H1 (cell line): ENCODE results near the gene BIRC5. TPM values are rescaled to one million over a fixed set of nuclear protein-coding genes. Genes with fewer than 3 reads are reported as not detected.
A peak's percentile ranks its signal among the peaks of the same experiment; 100 is the strongest.

Experiments
- ATF2 ChIP-seq: IDR thresholded peaks from 2 replicates; pipeline ENCODE4 v1.6.1; 2012; ENCODE audit warnings: low read length, inconsistent platforms
- JUND ChIP-seq: IDR thresholded peaks from 2 replicates; pipeline ENCODE4 v1.6.1; 2011; ENCODE audit warnings: mild to moderate bottlenecking, improper control_type of control experiment, low read length
- NANOG ChIP-seq: IDR thresholded peaks from 2 replicates; pipeline ENCODE4 v1.6.1; 2011; ENCODE audit warnings: low read length, low read depth, mild to moderate bottlenecking, inconsistent platforms; ENCODE audit not compliant: insufficient read depth, poor library complexity, severe bottlenecking
- TAF1 ChIP-seq: IDR thresholded peaks from 2 replicates; pipeline ENCODE4 v1.6.1; 2011; ENCODE audit warnings: mild to moderate bottlenecking, low read depth, low read length
- polyA plus RNA-seq, 7 experiments: library from polyadenylated mRNA; depleted of rRNA in 3 of 7; stranded (reverse) in 5 of 7; unstranded in 2 of 7; fragments of >200 nt in 5 of 7; fragments of 200-250 nt in 2 of 7; gene quantifications; 1 replicate in 5 of 7; 2 replicates in 1 of 7; 4 replicates in 1 of 7; pipeline versions ENCODE4 v1.2.1 to v1.2.3, GENCODE V29; 2011 to 2013; ENCODE audit warnings: missing spikeins in 2 of 7, mixed read lengths in 2 of 7
- total RNA-seq: library from RNA; stranded (reverse); fragmentation: NEBNext Ultra II Directional; extraction: Animal tissue kit (Norgen Biotek cat#: 25700); gene quantifications from 2 replicates; pipeline ENCODE4 v1.2.1, GENCODE V29; 2021

The BIRC5 gene
- total and polyA plus RNA-seq, 2 of the 8 experiments (the other 6 are each of a cell fraction or from before 2014, with no cell fraction given), result 42.2 to 108 TPM

GRCh38 chr17:78268951-78269905 is 55.2 kb downstream of the BIRC5 start (continued):
- no peak for TF ChIP-seq JUND
- TF ChIP-seq TAF1, result 0 out of 2 replicates have a peak, but pooled peaks have one; percentile 23
- TF ChIP-seq NANOG, result no peak
- TF ChIP-seq ATF2, result no peak
